Measurements from ENCODE around the gene TRAPPC6A.

Gene TRAPPC6A

GRCh38 chr19:45117167-45117594 lies 60.9 kb downstream of the TRAPPC6A start:
- Histone ChIP-seq H3K4me3 (ENCODE audit: low read depth, low read length) (no peak overlapping the region), H3K36me3 (ENCODE audit: insufficient read depth, low read length) (no peaks in the 10 kb centered on the region), H3K27me3 (ENCODE audit: insufficient read depth, low read length) (no peaks in the 10 kb centered on the region), H3K27ac (ENCODE audit: low read depth, low read length) (no peak overlapping the region), H3K4me1 (ENCODE audit: control insufficient read depth, insufficient read depth, low read length, unreplicated experiment) (no peaks in the 10 kb centered on the region), H2AFZ (ENCODE audit: low read length, unreplicated experiment) (no peak overlapping the region), H3K79me2 (ENCODE audit: control insufficient read depth, insufficient read depth, low read length, unreplicated experiment) (peaks cover 21% of the 10 kb centered on the region)

- Histone ChIP-seq H2AFZ (ENCODE audit: low read length, unreplicated experiment) (no peak overlapping the region), H3K36me3 (ENCODE audit: insufficient read depth, low read length) (no peaks in the 10 kb centered on the region), H3K4me3 (ENCODE audit: low read depth, low read length) (no peak overlapping the region), H3K27ac (ENCODE audit: low read depth, low read length) (no peak overlapping the region), H3K79me2 (ENCODE audit: control insufficient read depth, insufficient read depth, low read length, unreplicated experiment) (peaks cover 23% of the 10 kb centered on the region), H3K27me3 (ENCODE audit: insufficient read depth, low read length) (no peaks in the 10 kb centered on the region), H3K4me1 (ENCODE audit: control insufficient read depth, insufficient read depth, low read length, unreplicated experiment) (no peaks in the 10 kb centered on the region)
These were observed 62.0 kb downstream of the TRAPPC6A start for GRCh38 chr19:45115809-45116615.

GRCh38 chr19:45114116-45114515 lies 63.9 kb downstream of the TRAPPC6A start:
- Histone ChIP-seq H3K27ac (ENCODE audit: low read depth, low read length) (no peak overlapping the region), H3K36me3 (ENCODE audit: insufficient read depth, low read length) (no peaks in the 10 kb centered on the region), H2AFZ (ENCODE audit: low read length, unreplicated experiment) (no peak overlapping the region), H3K4me1 (ENCODE audit: control insufficient read depth, insufficient read depth, low read length, unreplicated experiment) (no peaks in the 10 kb centered on the region), H3K27me3 (ENCODE audit: insufficient read depth, low read length) (no peaks in the 10 kb centered on the region), H3K79me2 (ENCODE audit: control insufficient read depth, insufficient read depth, low read length, unreplicated experiment) (peaks cover 29% of the 10 kb centered on the region), H3K4me3 (ENCODE audit: low read depth, low read length) (no peak overlapping the region)

- Histone ChIP-seq H3K27me3 (ENCODE audit: insufficient read depth, low read length) (no peaks in the 10 kb centered on the region), H3K27ac (ENCODE audit: low read depth, low read length) (no peak overlapping the region), H2AFZ (ENCODE audit: low read length, unreplicated experiment) (no peak overlapping the region), H3K36me3 (ENCODE audit: insufficient read depth, low read length) (no peaks in the 10 kb centered on the region), H3K79me2 (ENCODE audit: control insufficient read depth, insufficient read depth, low read length, unreplicated experiment) (peaks cover 29% of the 10 kb centered on the region), H3K4me3 (ENCODE audit: low read depth, low read length) (no peak overlapping the region), H3K4me1 (ENCODE audit: control insufficient read depth, insufficient read depth, low read length, unreplicated experiment) (no peaks in the 10 kb centered on the region)
These were observed 64.4 kb downstream of the TRAPPC6A start for GRCh38 chr19:45113628-45114027.
